22Rv1 (cell line): ENCODE data around the gene SLC9B2.

Experiments
- H3K27ac ChIP-seq: fragments of 450-650 bp; 2 replicates; pipeline ENCODE4 v1.5.1; 2017
- ZFX ChIP-seq: fragments of 450-650 bp; IDR thresholded peaks from 2 replicates; pipeline ENCODE4 v1.6.1; 2017; ENCODE audit warnings: antibody characterized with exemption, borderline replicate concordance
- TF ChIP-seq, protein P1 (sequence below): fragments of 450-650 bp; IDR thresholded peaks from 2 replicates; pipeline ENCODE4 v1.5.1; 2017; ENCODE audit warnings: mild to moderate bottlenecking

SLC9B2 gene

DNA sequence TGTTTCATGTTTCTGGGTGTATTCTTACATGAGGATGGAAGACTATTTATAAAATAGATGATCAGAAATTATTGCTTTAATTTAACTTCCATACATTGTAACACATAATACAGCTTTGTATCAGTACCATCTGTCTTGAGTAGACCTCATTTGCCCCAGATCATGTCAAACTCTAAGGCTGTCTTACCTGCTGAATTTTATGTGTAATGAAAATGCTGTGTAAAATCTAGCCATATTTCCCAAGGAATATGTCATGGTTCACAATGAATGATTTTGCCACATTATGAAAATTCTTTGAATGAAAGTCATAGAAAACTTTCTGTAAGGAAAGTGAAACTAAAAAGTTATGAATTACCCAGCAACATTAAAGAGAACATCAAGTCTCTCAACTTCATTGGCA lies 15.7 kb upstream of the SLC9B2 start:
- H3K27ac ChIP-seq, result no peak overlapping the region
- TF ChIP-seq, protein P1, sequence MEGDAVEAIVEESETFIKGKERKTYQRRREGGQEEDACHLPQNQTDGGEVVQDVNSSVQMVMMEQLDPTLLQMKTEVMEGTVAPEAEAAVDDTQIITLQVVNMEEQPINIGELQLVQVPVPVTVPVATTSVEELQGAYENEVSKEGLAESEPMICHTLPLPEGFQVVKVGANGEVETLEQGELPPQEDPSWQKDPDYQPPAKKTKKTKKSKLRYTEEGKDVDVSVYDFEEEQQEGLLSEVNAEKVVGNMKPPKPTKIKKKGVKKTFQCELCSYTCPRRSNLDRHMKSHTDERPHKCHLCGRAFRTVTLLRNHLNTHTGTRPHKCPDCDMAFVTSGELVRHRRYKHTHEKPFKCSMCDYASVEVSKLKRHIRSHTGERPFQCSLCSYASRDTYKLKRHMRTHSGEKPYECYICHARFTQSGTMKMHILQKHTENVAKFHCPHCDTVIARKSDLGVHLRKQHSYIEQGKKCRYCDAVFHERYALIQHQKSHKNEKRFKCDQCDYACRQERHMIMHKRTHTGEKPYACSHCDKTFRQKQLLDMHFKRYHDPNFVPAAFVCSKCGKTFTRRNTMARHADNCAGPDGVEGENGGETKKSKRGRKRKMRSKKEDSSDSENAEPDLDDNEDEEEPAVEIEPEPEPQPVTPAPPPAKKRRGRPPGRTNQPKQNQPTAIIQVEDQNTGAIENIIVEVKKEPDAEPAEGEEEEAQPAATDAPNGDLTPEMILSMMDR, result no peak
- TF ChIP-seq ZFX, result no peak

DNA sequence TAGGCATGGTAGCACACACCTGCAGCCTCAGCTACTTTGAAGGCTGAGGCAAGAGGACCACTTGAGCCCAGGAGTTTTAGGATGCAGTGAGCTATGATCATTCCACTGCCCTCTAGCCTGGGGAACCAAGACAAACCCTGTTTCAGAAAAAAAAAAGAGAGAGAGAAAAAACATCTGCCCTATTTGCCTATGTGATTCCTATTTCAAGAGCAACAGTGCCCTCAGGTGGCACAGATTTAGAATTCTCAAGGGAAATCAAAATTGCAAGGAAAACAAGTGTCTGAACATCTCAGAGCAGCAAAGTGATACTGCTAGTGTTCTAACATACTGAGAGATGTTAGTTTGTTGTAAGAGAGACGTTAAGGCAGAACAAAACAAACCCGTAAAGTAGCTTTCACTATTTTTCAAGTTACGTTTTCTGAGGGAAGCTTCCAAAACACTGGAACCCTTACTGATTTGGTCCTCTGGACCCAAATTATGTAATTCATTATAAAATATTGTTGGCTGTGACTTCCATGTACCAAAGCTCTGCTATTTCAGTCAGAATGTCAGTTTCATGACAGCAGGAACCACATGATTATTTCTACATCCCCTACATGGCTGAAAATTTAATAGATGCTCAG lies 15.2 kb upstream of the SLC9B2 start:
- no peak for TF ChIP-seq ZFX
- TF ChIP-seq, protein P1, result peak; percentile 77
- H3K27ac ChIP-seq, result no peak overlapping the region

DNA sequence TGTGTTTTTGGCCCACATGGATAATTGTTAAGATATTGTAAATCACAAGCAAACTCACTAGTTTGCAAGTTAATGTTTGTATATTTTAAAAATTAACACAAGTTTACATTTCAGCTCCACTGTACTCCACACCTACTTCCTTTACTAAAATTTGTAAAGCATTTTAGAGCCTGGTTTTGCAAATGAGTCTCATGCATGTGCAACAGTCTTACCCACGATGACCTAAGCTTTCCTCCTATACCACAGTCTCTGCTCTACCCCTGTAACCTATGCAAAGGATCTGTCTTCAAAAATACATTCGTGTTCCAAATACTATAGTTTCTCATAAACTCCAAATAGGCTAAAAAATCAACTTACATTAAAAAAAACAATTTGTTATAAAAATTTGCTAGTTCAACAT lies 12.9 kb upstream of the SLC9B2 start:
- H3K27ac ChIP-seq, result no peak overlapping the region

DNA sequence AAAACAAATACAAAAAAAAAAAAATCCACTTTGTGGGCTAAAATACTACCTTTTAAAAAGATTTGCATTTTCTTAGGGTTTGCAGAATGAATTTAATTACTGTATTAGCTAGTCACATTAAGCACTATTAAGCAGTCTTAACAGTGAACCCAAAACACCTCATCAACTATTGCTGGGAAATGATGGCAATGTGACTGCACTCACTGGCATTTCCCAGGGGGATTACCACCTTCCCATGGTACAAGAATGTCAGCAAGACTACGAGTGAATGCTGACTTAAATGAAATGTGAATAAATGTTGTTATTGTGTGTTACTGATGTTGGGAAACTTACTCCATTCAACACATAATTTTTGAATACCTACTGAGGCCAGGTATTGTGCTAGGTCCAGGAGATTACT lies 10.0 kb upstream of the SLC9B2 start:
- no peak overlapping the region for H3K27ac ChIP-seq
- no peak for TF ChIP-seq ZFX
- TF ChIP-seq, protein P1, result no peak

More for the DNA sequence above, 12.9 kb upstream of the SLC9B2 start:
- TF ChIP-seq, protein P1, result no peak
- TF ChIP-seq ZFX, result no peak

DNA sequence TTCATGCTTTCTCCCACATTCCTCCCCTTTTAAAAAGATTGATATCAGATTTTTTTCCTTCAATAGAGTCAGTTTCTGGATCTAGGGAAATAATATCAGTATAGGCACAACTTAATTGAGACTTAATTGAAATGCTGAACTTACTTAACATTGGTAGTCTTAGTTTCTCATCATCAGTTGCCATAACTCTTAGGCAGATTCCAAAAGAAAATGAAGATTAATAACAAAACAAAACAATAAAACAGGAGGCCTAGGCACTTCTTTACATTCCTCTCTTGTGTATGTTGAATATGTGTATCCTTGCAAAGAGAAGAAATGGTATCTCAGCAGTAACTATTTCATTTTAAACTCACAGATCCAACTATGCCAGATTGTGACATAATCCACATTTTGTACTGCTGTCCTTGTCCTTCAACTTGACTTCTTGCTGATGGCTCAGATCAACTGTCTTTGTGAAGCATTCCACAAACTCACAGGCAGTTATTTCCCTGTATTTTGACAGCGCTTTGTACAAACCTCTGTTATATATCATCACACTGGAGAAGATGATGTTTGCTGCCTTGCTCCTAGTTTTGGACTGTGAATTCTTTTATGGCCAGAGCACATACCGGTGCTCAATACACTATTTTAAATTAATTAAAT lies 9.1 kb upstream of the SLC9B2 start:
- H3K27ac ChIP-seq, result no peak overlapping the region
- TF ChIP-seq ZFX, result no peak
- TF ChIP-seq, protein P1, result no peak

DNA sequence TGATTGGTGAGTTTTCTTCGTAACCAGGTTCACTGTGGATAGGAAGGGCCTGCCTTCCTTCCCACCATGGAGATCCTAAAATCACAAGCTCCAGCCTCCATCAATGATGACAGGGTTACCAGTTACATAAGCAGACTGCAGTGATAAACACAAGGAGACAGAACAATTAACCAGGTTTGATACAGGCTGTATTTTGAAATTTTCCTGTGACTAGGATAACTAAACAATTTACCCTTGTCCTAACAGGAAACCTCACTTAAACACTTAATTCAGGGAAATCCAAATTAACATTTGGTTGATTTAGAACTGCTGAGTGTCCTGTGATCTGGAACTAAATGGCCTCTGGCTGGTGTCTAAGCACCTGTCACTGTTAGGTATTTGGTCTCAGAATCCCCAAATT lies 3.1 kb upstream of the SLC9B2 start:
- TF ChIP-seq, protein P1, result no peak
- TF ChIP-seq ZFX, result no peak
- no peak overlapping the region for H3K27ac ChIP-seq
